ENCODE data around the gene ELL.

The ELL gene

DNA sequence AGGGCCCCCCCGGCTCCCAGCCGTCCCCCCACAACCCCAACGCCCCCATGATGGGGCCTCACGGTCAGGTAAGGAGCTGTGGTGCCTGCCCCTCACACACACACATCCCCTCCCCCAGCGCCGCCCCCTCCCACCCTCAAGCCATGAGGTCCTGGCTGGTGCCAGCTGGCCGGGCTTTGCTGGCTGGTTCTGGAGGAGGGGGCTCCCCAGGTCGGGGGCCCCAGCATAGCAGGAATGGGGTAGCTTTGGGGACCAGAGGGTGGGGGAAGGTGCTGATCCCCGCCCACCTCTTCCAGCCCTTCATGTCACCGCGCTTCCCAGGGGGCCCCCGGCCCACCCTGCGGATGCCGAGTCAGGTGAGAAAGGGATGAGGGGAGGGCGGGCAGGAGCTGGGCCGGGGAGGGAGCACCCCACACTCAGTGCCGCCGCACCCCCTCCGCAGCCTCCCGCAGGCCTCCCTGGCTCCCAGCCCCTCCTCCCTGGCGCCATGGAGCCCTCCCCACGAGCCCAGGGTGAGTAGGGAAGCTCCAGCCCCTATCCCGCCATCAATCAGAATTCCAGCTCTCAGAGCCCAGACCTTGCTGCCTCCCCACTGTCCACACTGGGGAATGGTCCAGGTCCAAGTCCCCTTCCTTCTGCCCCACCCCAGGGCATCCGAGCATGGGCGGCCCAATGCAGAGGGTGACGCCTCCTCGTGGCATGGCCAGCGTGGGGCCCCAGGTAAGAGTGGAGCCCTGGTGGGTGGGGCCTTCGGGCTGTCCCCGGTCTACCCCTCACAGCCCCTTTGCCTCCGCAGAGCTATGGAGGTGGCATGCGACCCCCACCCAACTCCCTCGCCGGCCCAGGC is 90.3 kb downstream of the ELL start:
- DNase-seq: no peak

DNA sequence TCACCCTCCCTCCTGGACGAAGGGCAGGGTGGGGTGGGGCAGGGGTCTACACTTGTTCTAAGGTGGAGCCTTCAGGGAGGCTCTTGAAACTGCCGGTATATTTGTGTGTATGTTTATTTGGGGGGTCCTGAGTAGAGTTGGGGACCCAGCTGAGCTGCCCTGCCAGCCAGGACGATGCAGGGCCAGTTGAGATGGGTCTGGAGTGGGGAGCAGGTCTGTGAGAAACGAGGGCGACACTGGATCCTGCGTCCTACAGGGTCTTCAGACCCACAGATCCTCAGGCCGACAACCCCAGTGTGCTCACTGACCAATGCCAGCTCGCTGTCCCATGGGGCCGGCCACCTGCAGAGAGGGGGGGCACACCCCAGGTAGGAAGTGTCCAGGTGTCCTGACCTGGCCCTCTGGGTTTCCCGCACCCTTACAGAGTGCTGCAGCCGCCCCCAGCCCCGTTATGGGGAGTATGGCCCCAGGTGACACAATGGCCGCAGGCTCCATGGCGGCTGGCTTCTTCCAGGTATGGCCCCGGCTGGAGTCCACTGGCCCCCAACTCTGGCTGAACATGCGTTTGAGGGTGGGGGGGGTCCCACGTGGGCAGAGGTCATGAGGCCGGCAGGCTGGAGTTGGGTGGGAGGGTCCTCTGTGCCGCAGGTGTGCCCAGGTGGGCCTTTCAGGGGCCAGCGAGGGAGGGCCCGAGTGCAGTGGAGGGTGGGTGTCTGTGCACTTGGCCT is 91.3 kb downstream of the ELL start:
- DNase-seq: no peak

GRCh38 chr19:18429717-18430416 is 92.0 kb downstream of the ELL start:
- DNase-seq: no peak

DNA sequence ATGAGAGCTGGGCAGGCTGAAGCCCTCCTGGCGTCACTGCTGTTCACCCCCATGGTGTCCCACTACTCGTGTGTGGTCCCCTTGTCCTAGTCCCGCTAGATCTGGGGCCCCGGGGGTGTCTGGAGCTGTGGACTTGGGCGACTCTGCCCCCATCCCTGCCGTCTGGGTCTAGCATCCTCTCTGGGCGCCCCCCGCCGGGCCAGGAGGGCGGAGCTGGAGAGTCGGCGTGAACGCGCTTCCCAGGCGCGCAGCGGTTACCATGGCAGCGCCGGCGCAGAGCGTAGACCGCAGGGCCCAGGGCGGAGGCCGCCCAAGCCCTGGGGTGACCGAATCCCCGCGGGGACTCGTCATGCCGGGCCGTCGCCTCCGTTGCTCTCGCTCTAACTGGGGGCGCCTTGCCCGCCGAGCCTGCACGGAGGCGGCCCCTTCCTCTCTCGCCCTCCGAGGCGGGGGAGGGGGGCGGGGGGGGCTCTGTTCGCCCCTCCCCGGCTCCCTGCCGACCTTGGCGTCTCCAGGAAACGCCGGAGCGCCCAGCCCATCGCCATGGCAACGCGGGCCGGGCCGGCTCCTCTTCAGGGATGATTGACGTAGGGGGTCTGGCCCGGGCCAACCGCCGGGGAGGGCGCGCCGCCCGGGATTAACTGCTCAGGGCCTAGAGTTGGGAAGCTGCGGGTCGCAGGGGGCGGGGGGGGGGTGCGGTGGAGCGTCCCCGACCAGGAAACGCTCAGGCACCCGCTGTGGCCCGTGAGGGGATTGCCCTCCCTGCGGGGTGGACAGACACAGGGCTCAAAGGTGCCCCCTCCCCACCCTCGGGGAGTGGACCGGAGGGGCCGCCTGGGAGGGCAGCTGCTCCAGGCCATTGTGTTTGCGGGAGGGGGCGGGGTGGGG is 92.8 kb downstream of the ELL start:
- peak; percentile 83 for DNase-seq

- DNase-seq: no peak
These were observed 93.6 kb downstream of the ELL start for GRCh38 chr19:18428173-18428786.

DNA sequence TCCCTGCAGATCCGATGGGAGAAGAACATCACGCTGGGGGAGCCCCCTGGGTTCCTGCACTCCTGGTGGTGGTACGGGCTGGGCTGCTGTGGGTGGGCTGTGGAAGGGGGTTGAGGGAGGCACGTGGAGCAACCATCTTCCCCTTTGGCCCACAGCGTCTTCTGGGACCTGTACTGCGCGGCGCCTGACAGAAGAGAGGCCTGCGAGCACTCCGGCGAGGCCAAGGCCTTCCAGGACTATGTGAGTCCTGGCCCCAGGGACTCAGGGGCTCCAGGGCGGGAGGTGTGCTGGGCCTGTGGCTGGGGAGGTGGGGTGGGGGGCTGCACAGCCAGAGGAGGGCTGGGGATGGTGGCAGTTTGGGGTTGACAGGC is 94.1 kb downstream of the ELL start:
- DNase-seq: no peak

- no peak for DNase-seq
These were observed 94.7 kb downstream of the ELL start for GRCh38 chr19:18427080-18427742.

GRCh38 chr19:18426416-18426767 is 95.5 kb downstream of the ELL start:
- DNase-seq: no peak

DNA sequence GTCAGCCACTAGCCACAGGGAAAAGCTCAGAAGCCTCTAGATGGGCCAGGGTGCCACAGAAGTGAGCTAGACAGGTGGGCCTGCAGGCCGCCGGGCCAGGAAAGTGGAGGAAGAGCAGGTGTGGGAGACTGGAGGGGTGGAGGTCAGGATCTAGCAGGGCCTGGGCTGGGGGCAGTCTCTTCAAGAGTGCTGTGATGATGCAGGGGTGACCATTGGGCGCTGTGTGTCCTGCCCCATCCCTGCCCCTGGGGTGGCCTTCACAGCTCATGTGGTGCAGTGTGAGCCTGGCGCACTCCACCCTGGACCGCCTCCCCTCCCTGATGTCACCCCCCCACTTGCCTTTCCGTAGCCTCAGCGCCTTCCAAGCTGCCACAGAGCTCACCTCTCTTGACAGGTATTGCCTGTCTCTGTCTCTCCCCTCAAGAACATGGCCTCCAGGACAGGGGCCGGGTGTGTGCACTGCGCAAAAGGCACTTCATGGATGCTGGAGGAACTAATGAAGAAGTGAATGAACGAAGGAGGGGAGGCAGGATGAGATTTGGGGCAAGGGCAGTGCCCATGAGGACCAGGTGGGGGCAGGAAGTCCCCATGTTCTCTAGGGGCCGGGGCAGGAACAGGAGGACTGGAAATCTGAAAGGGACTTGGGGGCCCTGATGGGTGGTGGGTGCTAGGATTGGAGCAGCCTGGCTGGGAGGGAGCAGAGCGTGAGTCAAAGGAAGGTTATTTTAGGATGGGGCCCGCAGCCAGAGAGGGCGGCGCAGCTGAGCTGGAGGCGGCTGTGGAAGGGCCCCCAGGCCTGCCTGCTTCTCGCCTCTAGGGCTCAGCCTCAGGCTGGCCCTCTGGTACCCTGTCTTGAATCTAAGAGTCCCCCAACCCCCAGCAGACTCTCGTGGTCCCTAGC is 96.1 kb downstream of the ELL start:
- DNase-seq: no peak

GRCh38 chr19:18424890-18425514 is 96.9 kb downstream of the ELL start:
- DNase-seq: no peak

- DNase-seq: no peak
These were observed 97.6 kb downstream of the ELL start for GRCh38 chr19:18424122-18424889.

- DNase-seq: no peak
These were observed 98.4 kb downstream of the ELL start for GRCh38 chr19:18423258-18424020.

- peak; percentile 67 for DNase-seq
These were observed 99.2 kb downstream of the ELL start for GRCh38 chr19:18422530-18423191.

- no peak for DNase-seq
These were observed 100.4 kb downstream of the ELL start for GRCh38 chr19:18421371-18421959.

DNA sequence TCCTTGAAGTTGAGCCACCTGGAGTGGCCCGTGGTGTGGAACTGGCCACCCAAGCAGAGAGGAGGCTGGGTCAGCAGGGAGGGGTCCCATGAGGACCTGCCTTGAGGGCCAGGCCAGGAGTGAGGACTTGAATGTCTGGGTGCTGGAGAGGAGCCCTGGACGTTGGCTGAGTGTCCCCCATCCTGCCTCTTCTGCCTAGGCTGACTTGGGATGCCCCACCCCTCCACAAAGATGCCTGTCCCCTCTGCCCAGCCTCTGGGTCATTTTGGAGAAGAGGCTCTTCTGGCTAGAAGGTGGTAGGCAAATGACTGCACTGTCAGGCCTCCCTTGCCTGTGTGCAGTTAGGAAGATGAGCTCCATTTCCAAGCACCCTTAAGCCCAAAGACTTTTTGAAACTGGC is 100.9 kb downstream of the ELL start:
- DNase-seq: no peak

DNA sequence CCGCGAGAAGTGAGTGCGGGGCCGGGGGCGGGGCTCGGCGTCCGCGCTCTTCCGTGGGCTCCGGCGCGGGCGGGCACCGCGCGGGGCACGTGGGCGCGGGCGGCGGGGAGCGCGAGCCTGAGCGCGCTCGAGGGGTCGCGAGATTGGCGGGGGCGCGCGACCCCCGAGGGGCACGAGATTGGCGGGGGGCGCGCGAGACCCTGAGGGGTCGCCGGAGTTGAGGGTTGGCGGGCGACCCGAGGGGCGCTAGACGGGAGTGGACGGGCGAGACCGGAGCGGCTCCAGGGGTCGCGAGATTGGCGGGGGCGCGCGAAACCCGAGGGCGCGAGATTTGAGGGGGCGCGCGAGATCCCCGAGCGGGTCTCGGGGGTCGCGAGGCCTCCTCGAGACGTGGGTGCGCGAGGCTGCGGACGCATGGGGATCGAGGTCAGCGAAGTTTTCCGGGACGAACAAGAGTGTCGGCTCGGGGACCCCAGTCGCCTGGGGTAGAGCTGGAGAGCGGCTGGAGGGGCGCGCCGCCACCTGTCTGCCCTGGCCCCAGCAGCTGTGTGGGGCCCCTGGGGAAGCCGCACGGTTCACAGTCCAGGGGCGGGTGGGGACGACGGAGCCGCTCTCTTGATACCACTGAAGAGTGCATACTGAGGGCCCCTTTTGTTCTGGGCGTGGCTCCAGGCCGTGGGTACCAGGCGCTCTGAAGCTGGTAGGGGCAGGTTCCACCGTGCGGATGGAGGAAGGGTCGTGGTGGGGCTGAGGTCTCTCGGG is 102.0 kb downstream of the ELL start:
- DNase-seq: peak; percentile 61

GRCh38 chr19:18419195-18419698 is 102.6 kb downstream of the ELL start, which contains the start of gene SSBP4:
Gene SSBP4 (plus strand): TSS chr19:18419398. CDS start chr19:18419649, 251 bp downstream.
- DNase-seq: peak; percentile 81

Measured in activated CD4-positive, alpha-beta T cell treated with anti-CD3 and anti-CD28 coated beads, Interleukin-2, amount 50 U/mL, for 16 hours (primary cell).